Measurements from ENCODE around the gene DRC1. TPM values are rescaled to one million over a fixed set of nuclear protein-coding genes. Genes with fewer than 3 reads are reported as not detected.
A peak's percentile ranks its signal among the peaks of the same experiment; 100 is the strongest.

Gene DRC1
- total RNA-seq, 1 donor from 2014 or later = not detected

DNA sequence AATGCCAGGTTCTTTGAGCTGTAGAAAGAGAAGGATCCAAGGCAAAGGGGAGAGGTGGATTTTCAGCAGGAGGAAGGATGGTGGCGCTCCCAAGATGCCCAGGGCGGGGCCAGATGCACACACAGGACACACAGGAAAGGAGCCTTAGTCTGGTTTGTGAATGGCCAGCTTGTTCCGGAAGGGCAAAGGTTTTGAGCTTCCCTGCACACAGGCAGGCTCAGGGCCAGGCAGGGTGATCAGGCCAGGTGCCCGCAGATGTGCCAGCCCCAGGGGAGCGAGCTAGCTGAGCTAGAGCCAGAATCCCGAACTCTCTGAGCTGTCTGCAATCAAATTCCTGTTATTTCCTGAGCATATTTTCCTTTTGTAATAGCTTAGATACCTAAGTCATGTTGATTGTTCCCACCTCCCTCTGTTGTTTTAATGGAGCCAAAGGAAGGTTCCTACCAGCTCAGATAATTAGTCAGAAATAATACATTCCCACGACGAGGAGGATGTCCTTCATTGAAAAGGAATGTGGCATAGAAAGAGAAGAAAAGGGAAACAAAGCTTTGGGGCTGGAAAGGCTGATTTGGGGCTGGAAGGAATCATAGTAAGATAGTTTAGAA, 89.9 kb downstream of the DRC1 start:
- peak; percentile 77 to 90 for DNase-seq (ENCODE audit: low read depth in 2 of 2)

DNA sequence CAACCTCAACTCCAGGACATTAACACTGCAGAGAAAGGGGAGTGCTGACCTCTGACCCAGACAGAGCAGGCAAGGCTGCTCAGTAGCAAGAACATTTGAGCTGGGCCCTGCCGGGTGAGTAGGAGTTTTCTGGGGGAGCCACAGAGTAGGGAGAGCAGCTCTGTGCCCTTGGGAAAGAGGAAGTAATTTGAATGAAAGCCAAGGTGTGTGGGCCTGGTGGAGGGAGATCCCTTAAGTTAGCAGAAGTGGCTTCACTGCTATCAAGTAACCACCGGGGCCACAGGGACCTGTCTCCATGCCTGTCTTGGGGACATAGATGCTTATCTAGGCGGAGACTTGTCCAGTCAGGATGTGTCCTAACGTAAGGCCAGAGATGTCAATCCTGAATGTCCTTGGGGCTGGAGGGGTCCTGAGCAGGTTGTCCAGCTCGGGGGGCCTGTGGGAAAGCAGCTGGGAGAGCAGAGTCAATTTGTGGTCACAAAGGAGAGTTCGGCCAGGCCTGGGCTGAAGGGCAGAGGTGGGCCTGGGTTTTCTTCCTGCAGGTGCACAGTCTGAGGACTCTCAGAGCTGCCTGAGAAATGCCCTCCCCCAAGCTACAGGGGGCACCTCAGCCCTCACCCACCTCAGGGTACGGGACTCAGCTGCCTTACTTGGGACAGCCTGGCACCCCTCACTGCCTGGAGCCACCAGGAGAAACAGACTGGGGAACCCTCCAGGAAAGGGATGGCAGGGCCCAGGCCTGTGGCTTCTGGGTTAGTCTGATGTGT, 91.2 kb downstream of the DRC1 start:
- peak in 1 of 2 donors; percentile 20 for DNase-seq (ENCODE audit: low read depth in 2 of 2)

DNA sequence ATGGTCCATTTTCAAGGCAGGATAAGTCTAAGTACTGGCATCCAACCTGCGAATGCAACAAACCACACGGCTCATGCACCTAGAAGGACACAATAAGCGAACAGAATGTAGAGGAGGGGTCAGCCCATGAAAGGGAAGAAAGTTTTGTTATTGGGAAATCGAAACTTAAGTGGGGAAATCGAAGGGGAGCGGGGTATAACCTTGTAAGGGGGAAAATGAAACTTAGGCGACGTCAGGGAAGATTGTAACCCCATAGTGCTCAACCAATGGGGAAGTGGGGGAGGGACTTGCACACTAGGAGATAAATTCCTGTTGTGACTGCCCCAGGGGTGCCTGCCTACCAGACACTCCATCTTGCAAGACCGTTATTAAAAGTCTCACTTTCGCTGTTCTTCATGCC, 91.8 kb downstream of the DRC1 start:
- no peak for DNase-seq (ENCODE audit: low read depth in 2 of 2)

DNA sequence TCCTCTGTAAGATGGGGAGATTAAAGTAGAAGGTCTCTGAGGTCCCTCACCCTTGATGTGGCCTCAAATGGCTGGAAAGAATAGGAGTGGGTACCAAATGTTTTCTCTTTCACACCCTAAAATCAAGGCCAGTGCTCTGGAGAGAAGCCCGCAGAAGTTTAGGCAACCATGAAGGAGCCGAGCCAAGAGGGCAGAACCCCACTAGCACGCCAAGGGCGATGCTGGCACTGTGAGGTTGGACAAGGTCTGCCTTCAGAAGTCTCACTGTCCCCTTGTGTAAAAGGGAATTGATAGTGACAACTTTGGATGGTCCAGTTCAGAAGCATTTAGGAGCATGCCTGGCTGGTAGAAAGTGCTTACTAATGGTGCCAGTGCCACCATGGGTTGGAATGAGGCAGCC, 92.5 kb downstream of the DRC1 start:
- no peak for DNase-seq (ENCODE audit: low read depth in 2 of 2)

DNA sequence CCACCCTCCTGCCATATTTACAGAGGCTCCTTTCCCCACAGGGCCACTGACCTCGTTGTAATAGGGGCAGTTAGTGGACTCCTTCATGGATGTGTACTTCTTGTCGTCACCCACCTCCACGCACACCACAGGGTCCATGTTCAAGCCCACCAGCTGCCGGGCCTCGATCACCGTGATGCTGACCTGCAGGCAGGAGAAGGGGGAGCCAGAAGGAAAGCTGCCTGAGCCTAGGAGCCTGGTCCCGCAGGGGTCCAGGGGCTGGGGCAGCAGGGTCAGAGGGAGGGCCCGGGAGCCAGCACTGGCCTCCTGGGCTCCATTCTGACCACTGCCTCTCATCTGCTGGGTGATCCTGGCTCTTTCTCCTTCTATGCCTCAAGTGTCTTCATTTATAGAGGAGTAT, 93.2 kb downstream of the DRC1 start:
- no peak for DNase-seq (ENCODE audit: low read depth in 2 of 2)

DNA sequence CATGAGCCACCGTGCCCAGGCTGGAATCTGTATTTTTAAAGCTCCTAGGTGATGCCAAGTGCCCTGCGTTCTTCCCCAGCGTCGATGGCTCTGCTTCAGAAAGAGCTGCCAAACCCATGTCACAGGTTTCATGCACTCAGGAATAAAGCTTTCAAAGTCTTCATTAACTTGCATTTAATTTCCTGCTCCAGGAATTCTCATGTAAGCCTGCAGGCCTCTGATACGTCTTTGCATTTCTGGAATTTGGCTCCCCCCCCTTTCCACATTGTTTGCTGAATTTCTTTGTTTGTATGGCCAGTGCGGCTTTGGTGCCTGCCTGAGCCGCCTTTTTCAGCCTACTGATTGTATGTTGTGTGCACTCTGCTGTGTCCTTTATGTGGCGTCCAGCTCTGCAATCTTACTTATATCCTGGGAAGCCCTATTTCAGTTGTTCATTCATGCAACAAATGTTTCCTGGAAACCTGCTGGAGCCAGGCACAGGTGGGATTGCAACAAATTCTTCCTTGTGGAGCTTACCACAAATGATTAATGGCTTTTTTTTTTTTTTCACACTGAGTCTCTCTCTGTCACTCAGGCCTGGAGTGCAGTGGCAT, 94.1 kb downstream of the DRC1 start:
- peak; percentile 67 to 83 for DNase-seq (ENCODE audit: low read depth in 2 of 2)

DNA sequence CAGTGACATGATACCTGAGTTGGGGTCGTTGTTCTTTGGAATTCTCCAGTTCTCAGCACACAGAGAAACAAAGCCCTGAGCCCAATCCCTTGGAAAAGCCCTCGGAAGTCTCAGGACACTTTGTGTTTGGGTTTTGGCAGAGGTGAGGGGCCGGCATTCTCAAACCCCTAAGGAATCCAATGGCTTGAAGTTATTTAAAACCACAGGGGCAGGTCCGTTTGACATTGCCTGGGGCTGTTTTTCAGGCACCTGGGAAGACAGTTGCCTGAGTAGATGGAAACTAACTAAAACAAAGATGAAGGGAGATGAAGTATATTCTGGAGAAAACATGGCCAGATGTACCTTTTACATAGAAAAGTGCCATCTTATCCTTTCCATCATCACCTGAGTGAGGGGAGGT, 98.7 kb downstream of the DRC1 start:
- DNase-seq (ENCODE audit: low read depth in 2 of 2) = no peak

DNA sequence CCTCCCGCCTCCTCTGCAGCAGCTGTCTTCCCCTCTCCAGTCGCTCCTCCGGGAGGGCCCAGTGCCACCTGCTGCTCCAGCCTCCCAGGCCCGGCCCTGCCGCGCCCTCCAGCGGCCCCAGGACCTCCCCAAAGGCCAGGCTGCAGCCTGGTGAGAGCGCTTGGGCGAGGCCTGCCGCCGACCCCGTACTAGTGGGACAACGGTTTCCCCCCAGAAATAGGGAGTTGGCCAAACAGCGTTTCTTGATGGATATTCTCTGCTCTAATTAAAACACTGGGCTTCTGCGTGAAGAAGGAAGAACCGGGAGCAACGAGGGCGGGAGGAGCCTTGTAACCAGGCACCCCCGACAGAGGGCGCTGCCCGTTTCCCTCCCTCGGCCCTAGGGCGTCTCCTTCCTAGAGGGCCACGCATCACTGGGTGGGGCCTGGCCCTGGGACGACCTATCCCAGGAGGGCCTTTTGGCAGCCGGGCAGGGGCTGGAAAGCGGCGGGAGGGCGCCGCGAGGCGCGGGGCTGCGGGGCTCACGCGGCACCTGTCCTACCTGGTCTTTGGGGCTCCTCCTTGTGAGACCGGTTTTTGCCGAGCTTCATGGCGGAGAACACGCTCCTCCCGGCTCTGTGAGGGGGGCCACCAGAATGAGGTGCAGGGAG, 101.6 kb downstream of the DRC1 start:
- DNase-seq (ENCODE audit: low read depth in 2 of 2) = peak in 1 of 2 donors; percentile 70

DNA sequence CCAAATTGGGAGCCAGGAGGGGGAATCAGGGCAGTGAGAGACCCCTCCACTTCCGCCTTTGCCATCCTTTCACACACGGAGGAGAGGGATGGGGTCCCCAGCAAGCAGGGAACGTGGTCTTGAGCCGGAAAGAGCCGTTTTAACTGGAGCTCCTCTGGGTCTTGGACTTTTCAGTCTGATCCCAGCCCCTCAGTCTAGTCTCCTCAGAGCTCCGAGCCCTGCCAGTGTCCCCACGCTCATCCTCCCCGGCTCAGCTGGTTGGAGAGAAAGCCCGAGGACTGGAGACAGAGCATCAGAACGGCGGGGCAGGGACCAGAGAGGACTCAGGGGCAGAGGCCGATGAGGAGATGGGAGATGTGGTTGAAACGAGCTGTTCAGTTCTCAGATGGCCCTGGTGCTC, 102.3 kb downstream of the DRC1 start:
- no peak for DNase-seq (ENCODE audit: low read depth in 2 of 2)

DNA sequence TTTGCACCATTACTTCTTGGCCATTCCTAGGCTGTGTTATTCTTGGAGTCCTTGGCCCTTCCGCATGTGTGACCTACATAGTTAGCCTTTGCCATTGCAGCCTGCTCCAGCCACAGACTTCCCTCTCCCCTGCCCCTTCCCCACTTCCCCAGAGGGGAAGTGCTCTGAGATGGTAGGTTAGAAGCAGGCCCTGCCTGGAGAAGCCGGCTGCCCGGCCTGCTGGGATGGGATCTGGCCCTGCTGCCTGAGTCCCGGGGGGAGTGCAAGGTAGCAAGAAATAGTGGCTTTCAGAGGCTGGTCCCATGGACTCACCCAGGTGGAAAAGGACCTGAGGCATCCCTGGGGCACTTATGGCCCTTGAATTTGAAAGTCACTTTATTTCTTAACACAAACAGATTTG, 104.6 kb downstream of the DRC1 start:
- no peak for DNase-seq (ENCODE audit: low read depth in 2 of 2)

Other genes starting within 250 kb of the DRC1 start
- gene GAREM2, start 228.8 kb upstream of the DRC1 start, total RNA-seq = 0.13 and 0.51 TPM in 2 replicates
- gene HADHA, start 157.3 kb upstream of the DRC1 start, total RNA-seq = 157 and 161 TPM in 2 replicates
- gene HADHB, start 157.0 kb upstream of the DRC1 start, total RNA-seq = 117 and 132 TPM in 2 replicates
- gene SELENOI, start 55.8 kb upstream of the DRC1 start, total RNA-seq = 10.0 and 16.3 TPM in 2 replicates
- under 0.01 and 0.13 TPM in 2 replicates for gene ADGRF3, start 55.1 kb upstream of the DRC1 start, total RNA-seq
- 20.7 and 20.8 TPM in 2 replicates for gene OTOF, start 76.2 kb downstream of the DRC1 start, total RNA-seq
- gene CIB4, start 239.4 kb downstream of the DRC1 start, total RNA-seq = not detected in 2 replicates